ENCODE measurements around the gene FSTL4. TPM values are rescaled to one million over a fixed set of nuclear protein-coding genes. Genes with fewer than 3 reads are reported as not detected.

The FSTL4 gene
- total RNA-seq, 1 donor from 2014 or later: 0.21 TPM

DNA sequence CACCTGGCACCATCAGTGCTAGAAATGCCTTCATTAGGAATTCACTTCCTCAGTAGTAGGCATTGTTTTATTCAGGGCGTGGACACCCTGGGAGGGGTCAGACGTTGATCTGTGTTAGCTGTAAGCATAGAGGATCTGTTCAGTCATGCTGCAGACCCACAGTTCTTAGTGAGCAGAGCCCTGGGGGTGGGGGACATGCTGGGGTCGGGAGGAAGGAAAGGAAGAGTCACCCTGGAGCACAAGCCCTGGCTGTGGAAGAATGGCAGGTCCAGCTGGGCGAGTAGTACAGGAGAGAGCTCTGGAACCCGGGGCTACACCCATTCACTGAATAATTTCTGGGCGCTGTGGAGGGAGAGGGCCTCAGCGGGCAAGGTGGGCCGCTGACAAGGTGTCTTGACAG is 172.5 kb downstream of the FSTL4 start:
- no peak overlapping the region for H3K27ac Mint-ChIP-seq (ENCODE audit: unreplicated experiment)
- no peaks in the 10 kb centered on the region for H3K9me3 Mint-ChIP-seq (ENCODE audit: unreplicated experiment)
- H3K27me3 Mint-ChIP-seq (ENCODE audit: unreplicated experiment): peaks cover 1% of the 10 kb centered on the region
- TF ChIP-seq, protein P1, sequence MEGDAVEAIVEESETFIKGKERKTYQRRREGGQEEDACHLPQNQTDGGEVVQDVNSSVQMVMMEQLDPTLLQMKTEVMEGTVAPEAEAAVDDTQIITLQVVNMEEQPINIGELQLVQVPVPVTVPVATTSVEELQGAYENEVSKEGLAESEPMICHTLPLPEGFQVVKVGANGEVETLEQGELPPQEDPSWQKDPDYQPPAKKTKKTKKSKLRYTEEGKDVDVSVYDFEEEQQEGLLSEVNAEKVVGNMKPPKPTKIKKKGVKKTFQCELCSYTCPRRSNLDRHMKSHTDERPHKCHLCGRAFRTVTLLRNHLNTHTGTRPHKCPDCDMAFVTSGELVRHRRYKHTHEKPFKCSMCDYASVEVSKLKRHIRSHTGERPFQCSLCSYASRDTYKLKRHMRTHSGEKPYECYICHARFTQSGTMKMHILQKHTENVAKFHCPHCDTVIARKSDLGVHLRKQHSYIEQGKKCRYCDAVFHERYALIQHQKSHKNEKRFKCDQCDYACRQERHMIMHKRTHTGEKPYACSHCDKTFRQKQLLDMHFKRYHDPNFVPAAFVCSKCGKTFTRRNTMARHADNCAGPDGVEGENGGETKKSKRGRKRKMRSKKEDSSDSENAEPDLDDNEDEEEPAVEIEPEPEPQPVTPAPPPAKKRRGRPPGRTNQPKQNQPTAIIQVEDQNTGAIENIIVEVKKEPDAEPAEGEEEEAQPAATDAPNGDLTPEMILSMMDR (IDR thresholded peaks at IDR 0.05; ENCODE audit: unreplicated experiment): no peak
- DNase-seq (ENCODE audit: low spot score): no peak
- H3K4me3 Mint-ChIP-seq (ENCODE audit: unreplicated experiment): no peak overlapping the region
- H3K36me3 Mint-ChIP-seq (ENCODE audit: low read depth, unreplicated experiment): no peaks in the 10 kb centered on the region
- peaks cover 3% of the 10 kb centered on the region for H3K4me1 Mint-ChIP-seq (ENCODE audit: unreplicated experiment)

GRCh38 chr5:133438487-133438886 is 173.9 kb downstream of the FSTL4 start:
- H3K4me1 Mint-ChIP-seq (ENCODE audit: unreplicated experiment): peaks cover 3% of the 10 kb centered on the region
- no peak for DNase-seq (ENCODE audit: low spot score)
- no peak overlapping the region for H3K4me3 Mint-ChIP-seq (ENCODE audit: unreplicated experiment)
- no peaks in the 10 kb centered on the region for H3K36me3 Mint-ChIP-seq (ENCODE audit: low read depth, unreplicated experiment)
- TF ChIP-seq, protein P1 (IDR thresholded peaks at IDR 0.05; ENCODE audit: unreplicated experiment): no peak
- peaks cover 1% of the 10 kb centered on the region for H3K27me3 Mint-ChIP-seq (ENCODE audit: unreplicated experiment)
- H3K27ac Mint-ChIP-seq (ENCODE audit: unreplicated experiment): no peak overlapping the region
- no peaks in the 10 kb centered on the region for H3K9me3 Mint-ChIP-seq (ENCODE audit: unreplicated experiment)

- TF ChIP-seq, protein P1 (IDR thresholded peaks at IDR 0.05; ENCODE audit: unreplicated experiment): no peak
Observed at GRCh38 chr5:133434336-133434735, 178.0 kb downstream of the FSTL4 start.

DNA sequence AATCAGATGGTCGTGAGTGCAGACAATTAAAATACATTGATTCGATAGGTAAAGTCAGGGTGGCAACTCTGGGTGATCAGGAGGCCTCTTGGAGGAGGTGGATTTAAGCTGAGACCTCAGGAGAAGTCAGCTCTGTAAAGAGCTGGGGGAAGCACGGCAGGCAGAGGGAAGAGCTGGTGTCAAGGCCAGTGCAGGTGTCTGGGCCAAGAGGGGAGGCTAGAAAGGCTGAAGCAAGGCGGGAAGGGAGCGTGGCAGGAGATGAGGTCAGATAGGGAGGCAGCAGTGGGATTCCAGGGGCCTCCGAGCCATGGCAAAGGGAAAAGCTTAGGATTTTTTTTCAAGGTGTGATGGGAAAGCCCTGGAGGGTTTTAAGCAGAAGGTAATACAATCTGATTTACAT is 178.7 kb downstream of the FSTL4 start:
- Mint-ChIP-seq H3K27ac (ENCODE audit: unreplicated experiment) (no peak overlapping the region), H3K4me3 (ENCODE audit: unreplicated experiment) (no peak overlapping the region), H3K4me1 (ENCODE audit: unreplicated experiment) (no peaks in the 10 kb centered on the region), H3K9me3 (ENCODE audit: unreplicated experiment) (no peaks in the 10 kb centered on the region), H3K36me3 (ENCODE audit: low read depth, unreplicated experiment) (no peaks in the 10 kb centered on the region), H3K27me3 (ENCODE audit: unreplicated experiment) (no peaks in the 10 kb centered on the region)
- no peak for DNase-seq (ENCODE audit: low spot score)
- TF ChIP-seq, protein P1 (IDR thresholded peaks at IDR 0.05; ENCODE audit: unreplicated experiment): no peak

More at GRCh38 chr5:133434336-133434735, 178.0 kb downstream of the FSTL4 start:
- Mint-ChIP-seq H3K9me3 (ENCODE audit: unreplicated experiment) (no peaks in the 10 kb centered on the region), H3K27me3 (ENCODE audit: unreplicated experiment) (no peaks in the 10 kb centered on the region), H3K4me1 (ENCODE audit: unreplicated experiment) (no peaks in the 10 kb centered on the region), H3K4me3 (ENCODE audit: unreplicated experiment) (no peak overlapping the region), H3K36me3 (ENCODE audit: low read depth, unreplicated experiment) (no peaks in the 10 kb centered on the region), H3K27ac (ENCODE audit: unreplicated experiment) (no peak overlapping the region)
- DNase-seq (ENCODE audit: low spot score): no peak

DNA sequence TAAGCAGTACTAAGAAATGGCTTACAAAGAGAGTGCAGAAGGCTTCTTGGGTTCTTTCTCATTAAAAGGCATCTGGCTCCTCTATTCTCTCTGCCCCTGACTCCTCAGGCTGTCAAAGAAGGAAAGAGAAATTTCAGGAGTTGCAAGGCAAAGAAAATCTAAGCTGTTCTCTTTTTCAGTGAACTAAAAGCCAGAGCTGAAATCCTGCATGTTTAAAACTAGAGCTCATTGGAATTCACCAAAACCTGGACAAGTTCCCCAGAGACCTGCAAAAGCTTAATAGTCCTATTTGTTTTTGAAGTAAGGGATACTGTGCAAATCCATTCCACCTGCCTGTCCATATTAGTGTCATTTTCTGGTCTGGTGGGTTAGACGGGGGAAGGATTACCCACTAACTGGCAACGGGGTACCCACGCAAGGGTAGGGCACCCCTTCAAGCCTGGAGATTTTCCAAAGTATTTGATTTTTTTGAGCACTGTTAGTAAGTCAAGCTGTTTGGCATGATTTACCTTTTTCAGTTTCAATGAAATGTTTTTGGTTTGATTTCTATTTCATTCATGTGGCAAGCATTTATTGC is 179.3 kb downstream of the FSTL4 start:
- Mint-ChIP-seq H3K27ac (ENCODE audit: unreplicated experiment) (no peak overlapping the region), H3K27me3 (ENCODE audit: unreplicated experiment) (no peaks in the 10 kb centered on the region), H3K9me3 (ENCODE audit: unreplicated experiment) (no peaks in the 10 kb centered on the region), H3K4me1 (ENCODE audit: unreplicated experiment) (no peaks in the 10 kb centered on the region), H3K4me3 (ENCODE audit: unreplicated experiment) (no peak overlapping the region), H3K36me3 (ENCODE audit: low read depth, unreplicated experiment) (no peaks in the 10 kb centered on the region)
- TF ChIP-seq, protein P1 (IDR thresholded peaks at IDR 0.05; ENCODE audit: unreplicated experiment): no peak
- no peak for DNase-seq (ENCODE audit: low spot score)
